ENCODE results near the gene ZSCAN1. TPM values are rescaled to one million over a fixed set of nuclear protein-coding genes. Genes with fewer than 3 reads are reported as not detected.

Gene ZSCAN1
- total RNA-seq, 1 donor from 2014 or later: 3.5 TPM

GRCh38 chr19:58063712-58064111 is 29.9 kb downstream of the ZSCAN1 start:
- DNase-seq (ENCODE audit: low spot score in 2 of 2, unreplicated experiment in 2 of 2): no peak
- H3K9me3 Mint-ChIP-seq: peaks cover 69% of the 10 kb centered on the region
- peaks cover 73% of the 10 kb centered on the region for H3K36me3 Mint-ChIP-seq
- TF ChIP-seq, protein P1, sequence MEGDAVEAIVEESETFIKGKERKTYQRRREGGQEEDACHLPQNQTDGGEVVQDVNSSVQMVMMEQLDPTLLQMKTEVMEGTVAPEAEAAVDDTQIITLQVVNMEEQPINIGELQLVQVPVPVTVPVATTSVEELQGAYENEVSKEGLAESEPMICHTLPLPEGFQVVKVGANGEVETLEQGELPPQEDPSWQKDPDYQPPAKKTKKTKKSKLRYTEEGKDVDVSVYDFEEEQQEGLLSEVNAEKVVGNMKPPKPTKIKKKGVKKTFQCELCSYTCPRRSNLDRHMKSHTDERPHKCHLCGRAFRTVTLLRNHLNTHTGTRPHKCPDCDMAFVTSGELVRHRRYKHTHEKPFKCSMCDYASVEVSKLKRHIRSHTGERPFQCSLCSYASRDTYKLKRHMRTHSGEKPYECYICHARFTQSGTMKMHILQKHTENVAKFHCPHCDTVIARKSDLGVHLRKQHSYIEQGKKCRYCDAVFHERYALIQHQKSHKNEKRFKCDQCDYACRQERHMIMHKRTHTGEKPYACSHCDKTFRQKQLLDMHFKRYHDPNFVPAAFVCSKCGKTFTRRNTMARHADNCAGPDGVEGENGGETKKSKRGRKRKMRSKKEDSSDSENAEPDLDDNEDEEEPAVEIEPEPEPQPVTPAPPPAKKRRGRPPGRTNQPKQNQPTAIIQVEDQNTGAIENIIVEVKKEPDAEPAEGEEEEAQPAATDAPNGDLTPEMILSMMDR (IDR thresholded peaks at IDR 0.05; ENCODE audit: unreplicated experiment): no peak
- no peak overlapping the region for H3K27ac Mint-ChIP-seq
- peaks cover 3% of the 10 kb centered on the region for H3K4me1 Mint-ChIP-seq
- no peak overlapping the region for H3K4me3 Mint-ChIP-seq
- H3K27me3 Mint-ChIP-seq (ENCODE audit: low read depth): no peaks in the 10 kb centered on the region

GRCh38 chr19:58067240-58067912 is 33.6 kb downstream of the ZSCAN1 start:
- TF ChIP-seq, protein P1 (IDR thresholded peaks at IDR 0.05; ENCODE audit: unreplicated experiment): no peak
- H3K9me3 Mint-ChIP-seq: peaks cover 73% of the 10 kb centered on the region

GRCh38 chr19:58079792-58080191 is 46.0 kb downstream of the ZSCAN1 start:
- peaks cover 51% of the 10 kb centered on the region for H3K9me3 Mint-ChIP-seq
- no peaks in the 10 kb centered on the region for H3K4me1 Mint-ChIP-seq
- H3K36me3 Mint-ChIP-seq: peaks cover 41% of the 10 kb centered on the region
- no peak overlapping the region for H3K27ac Mint-ChIP-seq
- H3K27me3 Mint-ChIP-seq (ENCODE audit: low read depth): no peaks in the 10 kb centered on the region
- DNase-seq (ENCODE audit: low spot score in 2 of 2, unreplicated experiment in 2 of 2): no peak
- TF ChIP-seq, protein P1 (IDR thresholded peaks at IDR 0.05; ENCODE audit: unreplicated experiment): no peak
- H3K4me3 Mint-ChIP-seq: no peak overlapping the region

More at GRCh38 chr19:58067240-58067912, 33.6 kb downstream of the ZSCAN1 start:
- H3K27me3 Mint-ChIP-seq (ENCODE audit: low read depth): no peaks in the 10 kb centered on the region
- no peak for DNase-seq (ENCODE audit: low spot score in 2 of 2, unreplicated experiment in 2 of 2)
- H3K4me1 Mint-ChIP-seq: no peaks in the 10 kb centered on the region
- H3K4me3 Mint-ChIP-seq: no peak overlapping the region
- peaks cover 76% of the 10 kb centered on the region for H3K36me3 Mint-ChIP-seq
- H3K27ac Mint-ChIP-seq: peak overlapping the region; percentile 21

DNA sequence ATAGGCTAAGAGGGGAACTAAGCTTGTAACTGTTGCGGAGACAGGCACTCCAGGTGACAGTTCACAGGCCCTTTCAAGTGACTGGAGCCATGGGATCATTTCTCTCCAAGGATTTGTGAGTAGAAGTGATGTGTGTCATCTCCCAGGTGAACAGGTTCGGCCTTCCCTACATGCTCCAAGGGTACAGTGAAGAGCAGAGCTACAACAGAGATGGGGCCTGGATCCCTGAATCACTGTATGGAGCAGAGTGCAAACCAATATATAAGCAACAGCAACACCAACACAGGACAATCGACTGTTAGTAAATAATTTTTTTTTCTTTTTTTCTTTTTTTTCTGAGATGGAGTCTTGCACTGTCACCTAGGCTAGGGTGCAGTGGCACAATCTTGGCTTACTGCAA is 49.2 kb downstream of the ZSCAN1 start:
- Mint-ChIP-seq H3K4me1 (no peaks in the 10 kb centered on the region), H3K4me3 (no peak overlapping the region), H3K27me3 (ENCODE audit: low read depth) (no peaks in the 10 kb centered on the region), H3K36me3 (peaks cover 60% of the 10 kb centered on the region), H3K9me3 (peaks cover 43% of the 10 kb centered on the region), H3K27ac (no peak overlapping the region)
- DNase-seq (ENCODE audit: low spot score in 2 of 2, unreplicated experiment in 2 of 2): no peak
- TF ChIP-seq, protein P1 (IDR thresholded peaks at IDR 0.05; ENCODE audit: unreplicated experiment): no peak

DNA sequence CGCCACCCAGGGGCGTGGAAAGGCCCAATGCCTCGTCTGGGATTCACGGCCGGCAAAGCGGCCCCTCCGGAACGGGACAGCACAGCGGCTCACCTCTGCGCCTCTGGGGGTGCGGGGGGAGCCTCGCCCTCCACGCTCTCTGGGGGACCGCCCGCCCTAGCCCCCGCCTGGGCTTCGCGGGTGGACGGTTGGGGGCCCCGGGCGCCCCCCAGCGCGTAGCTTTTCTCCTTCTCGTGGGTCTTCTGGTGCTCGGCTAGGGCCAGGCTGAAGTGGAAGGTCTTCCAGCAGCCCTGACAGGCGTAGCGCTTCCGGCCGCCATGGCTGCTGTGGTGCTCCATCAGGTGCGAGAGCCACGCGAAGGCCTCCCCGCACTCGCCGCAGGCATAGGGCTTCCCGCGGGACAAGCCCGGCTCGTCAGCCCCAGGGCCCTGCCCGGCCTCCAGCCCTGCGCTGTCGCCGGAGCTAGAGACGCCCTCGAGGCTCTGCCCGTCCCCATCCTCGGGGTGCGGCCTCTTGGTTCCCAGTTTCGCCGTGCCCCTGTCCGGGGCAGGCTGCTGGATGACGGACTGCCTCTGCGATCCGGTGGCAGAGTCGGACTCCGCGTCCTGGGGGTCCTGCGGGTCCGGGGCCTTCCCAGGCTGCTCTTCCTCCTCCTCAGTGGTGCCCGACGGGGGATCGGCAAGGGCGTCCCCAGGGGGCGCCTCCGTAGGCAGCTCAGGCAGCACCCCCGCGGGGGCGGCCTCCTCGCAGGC is 50.9 kb downstream of the ZSCAN1 start:
- H3K4me3 Mint-ChIP-seq: no peak overlapping the region
- TF ChIP-seq, protein P1 (IDR thresholded peaks at IDR 0.05; ENCODE audit: unreplicated experiment): no peak
- H3K36me3 Mint-ChIP-seq: peaks cover 68% of the 10 kb centered on the region
- peaks cover 40% of the 10 kb centered on the region for H3K9me3 Mint-ChIP-seq
- no peaks in the 10 kb centered on the region for H3K4me1 Mint-ChIP-seq
- H3K27me3 Mint-ChIP-seq (ENCODE audit: low read depth): no peaks in the 10 kb centered on the region
- no peak overlapping the region for H3K27ac Mint-ChIP-seq
- DNase-seq (ENCODE audit: low spot score in 2 of 2, unreplicated experiment in 2 of 2): no peak

Data from mesothelial cell of epicardium (in vitro differentiated cells).